Activated CD8-positive, alpha-beta memory T cell treated with anti-CD3 and anti-CD28 coated beads, Interleukin-2, amount 50 U/mL, for 1 hour (primary cell): ENCODE data around the gene EIPR1.
"Not testable (repeated sequence)": the region's sequence is repeated elsewhere in the genome, so short reads cannot be mapped to it uniquely, and the experiment has no call there.

Source experiments
- DNase-seq: peaks from one replicate; pipeline ENCODE4 v3.0.0-alpha.2; 2020; ENCODE audit errors: extremely low read depth

EIPR1 gene

GRCh38 chr2:3403587-3404334 lies 26.1 kb upstream of the EIPR1 start:
- no peak for DNase-seq

GRCh38 chr2:3399829-3400228 lies 22.2 kb upstream of the EIPR1 start:
- DNase-seq: no peak

DNA sequence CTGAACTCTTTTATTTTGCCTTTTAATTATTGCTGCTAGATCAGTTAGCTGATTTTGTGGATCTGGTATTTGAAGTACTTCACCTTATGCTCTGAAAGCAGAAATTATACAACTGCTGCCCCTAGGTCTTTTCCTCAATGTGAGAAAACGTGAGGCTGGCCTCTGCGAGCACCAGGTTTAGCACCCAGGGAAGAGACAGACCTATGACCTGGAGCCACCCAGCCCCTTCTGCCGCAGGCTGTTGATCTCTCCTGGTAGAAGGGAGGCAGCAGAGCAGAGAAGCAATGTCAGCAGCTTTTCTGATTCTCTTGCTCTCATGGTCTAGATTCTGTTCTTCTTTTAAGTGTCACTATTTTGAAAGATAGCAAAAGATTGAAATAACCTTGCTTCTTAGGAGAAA lies 21.8 kb upstream of the EIPR1 start:
- DNase-seq: no peak

DNA sequence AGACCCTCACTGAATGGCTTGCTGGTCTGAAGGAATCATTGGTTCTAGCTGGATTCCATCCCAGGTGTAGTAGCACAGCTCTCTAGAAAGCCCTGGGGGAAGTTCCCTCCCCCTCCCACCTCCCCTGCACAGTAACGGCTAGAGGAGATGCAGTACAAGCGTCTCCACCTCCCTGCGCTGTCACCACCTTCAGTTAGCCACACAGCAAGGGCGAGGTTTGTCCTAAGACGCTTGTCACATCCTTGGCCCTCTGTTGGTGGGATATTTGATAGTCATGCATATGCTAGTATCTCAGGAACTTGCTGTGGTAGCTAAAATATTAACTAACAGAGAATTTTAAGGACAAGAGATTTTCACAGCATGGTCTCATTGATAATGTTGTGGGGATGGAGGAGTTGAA lies 21.2 kb upstream of the EIPR1 start:
- no peak for DNase-seq

DNA sequence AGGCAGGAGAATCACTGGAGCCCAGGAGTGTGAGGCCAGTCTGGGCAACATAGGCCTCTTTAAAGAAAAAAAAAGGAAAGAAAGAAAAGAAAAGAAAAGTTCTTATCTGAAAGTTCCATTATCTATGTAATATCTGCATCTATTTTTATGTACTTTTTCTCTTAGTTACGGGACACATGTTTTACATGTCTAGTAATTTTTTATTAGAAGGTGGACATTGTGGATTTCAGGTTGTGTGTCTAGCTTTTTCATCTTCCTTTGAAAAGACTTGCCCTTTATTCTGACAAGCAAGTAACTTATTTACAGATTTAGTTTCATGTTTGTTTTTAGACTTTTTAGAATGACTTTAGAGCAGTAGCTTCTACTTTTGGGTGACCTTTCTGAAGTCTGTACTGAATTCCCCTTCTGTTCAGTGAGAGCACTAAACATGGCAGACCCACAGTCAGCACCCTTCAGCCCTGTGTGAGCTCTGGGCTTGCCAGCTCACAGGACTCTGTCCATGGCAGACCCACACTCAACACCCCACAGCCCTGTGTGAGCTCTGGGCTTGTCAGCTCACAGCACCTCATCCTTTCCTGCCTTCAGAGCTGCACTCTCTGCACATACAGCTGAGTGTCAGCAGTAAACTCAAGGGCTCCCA lies 19.4 kb upstream of the EIPR1 start:
- DNase-seq: no peak

DNA sequence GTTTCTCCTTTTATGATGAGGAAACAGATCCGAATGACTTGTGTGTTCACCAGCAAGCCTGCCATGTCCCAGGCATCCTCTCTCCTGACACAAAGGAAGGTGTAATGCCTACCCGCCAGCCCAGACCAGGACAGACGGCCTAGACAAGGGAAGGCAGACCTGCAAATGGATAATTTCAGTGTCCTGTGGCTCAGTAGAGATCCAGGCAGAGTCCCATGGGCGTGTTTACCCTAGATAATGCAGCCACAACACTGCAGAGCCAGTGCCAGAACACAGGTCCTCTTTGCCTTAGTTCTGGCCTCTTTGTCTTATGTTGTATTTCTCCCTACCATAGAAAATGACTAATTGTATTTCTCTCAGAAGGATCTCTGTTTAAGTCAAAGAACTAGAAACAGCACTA lies 14.6 kb upstream of the EIPR1 start:
- DNase-seq: no peak

DNA sequence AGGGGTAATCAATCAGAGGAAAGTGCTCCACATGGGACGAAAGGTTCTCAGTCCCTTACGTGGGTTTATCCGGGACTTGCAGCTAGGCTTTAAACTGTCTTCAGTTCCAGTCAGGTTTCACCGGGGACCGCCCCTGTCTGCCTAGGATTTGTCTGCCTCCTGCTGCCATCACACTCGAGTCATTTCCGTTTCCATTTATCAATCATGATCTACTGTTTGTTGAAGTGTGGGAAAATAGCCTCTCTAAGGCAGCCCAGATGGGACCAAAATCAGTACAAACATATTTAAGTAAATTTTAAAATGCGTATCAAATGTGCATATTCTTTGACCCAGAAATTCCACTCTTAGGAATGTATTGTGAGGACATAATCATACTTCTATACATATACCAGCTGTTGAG lies 12.4 kb upstream of the EIPR1 start:
- DNase-seq: no peak

DNA sequence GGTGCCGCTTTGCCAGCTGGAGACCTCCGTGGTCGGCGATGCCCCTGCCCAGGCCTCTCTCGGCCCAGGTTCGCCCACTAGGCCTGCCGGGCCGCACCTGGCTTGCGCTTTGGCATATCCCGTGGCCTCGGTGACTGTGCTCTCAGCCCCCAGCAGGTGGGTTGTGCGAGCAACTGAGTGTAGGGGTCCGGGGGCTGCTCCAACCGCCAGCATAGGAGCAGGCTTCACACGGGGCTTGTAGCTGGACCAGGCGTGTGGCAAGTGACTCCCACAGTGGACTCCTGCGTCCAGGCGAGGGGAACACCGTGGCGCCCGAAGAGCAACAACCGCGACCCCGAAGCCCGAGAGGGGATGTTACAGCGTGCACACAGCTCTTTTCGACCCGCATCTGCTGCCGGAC lies 11.6 kb upstream of the EIPR1 start:
- DNase-seq: no peak

DNA sequence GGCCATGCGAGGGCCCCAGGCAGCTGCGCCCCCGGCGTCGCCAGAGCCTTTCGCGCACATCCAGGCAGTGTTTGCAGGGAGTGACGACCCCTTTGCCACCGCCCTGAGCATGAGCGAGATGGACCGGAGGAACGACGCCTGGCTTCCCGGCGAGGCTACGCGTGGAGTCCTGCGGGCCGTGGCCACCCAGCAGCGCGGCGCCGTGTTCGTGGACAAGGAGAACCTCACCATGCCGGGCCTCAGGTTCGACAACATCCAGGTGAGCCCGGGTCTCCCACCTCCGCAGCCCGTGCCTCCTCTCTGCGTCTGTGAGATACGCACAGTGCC lies 10.8 kb upstream of the EIPR1 start:
- no peak for DNase-seq

GRCh38 chr2:3387644-3388411 lies 10.2 kb upstream of the EIPR1 start:
- no peak for DNase-seq

- DNase-seq: no peak
These were observed 9.4 kb upstream of the EIPR1 start for GRCh38 chr2:3387011-3387410.

DNA sequence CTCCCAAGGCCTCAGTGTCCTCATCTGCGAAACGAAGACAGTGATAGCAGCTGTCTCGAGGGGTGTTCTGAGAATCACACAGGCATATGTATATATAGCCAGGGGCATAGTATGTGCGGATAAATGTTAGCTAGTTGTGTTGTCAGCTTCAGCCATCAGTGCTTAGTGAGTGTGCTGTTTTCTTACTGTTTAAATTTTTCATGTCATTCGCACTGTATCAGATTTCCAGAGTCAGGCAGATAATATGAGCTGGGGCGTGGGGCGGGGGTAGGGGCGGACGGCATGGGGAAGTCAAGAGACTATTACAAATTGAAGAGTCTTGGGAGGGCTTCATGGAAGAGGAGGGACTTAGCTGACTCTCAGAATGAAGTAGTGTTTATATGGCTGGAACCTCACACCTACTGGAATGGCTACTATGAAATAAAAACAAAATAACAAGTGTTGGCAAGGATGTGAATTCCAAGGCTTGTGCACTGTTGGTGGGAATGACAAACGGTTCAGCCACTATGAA lies 8.9 kb upstream of the EIPR1 start:
- DNase-seq: no peak

- peak; percentile 76 for DNase-seq
These were observed 2.3 kb upstream of the EIPR1 start, which contains the start of gene TRAPPC12 for GRCh38 chr2:3379647-3380534. TSS of gene TRAPPC12 (plus strand) at chr2:3379694. CDS start at chr2:3387624, 7,930 bp downstream.

DNA sequence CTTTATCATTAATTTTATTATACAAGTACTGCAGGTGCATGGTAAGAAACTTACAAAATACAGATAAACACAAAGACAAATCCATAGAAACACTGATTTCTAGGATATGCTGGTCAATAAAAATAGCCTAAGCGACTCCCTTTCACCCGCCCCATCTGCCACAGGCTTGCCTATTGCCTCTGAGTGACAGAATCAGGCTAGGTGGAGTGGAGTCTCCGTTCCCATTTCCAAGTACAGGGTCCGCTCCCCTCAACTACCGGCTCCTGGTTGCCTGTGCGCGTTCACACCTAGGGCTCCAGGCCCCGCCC lies 1.7 kb upstream of the EIPR1 start:
- DNase-seq: no peak

DNA sequence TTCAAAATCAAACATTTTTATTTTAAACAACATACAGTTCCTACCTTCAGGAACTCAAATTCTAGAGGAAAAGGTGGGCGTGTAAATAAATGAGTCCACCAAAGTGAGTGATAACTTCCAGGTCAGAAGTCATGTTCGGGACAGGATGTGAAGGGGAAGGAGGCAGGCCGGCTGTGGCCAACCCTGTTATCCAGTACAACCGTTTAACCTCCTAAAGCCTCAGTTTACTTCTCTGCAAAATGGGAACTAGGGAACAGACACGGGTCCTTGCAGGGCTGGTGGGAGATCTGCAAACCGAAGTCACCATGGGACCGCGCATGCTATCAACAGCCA lies 373 bp downstream of the EIPR1 start:
- no peak for DNase-seq

- no peak for DNase-seq
These were observed 797 bp downstream of the EIPR1 start for GRCh38 chr2:3376821-3377220.

- DNase-seq: not testable (repeated sequence)
These were observed 8.1 kb downstream of the EIPR1 start for GRCh38 chr2:3369340-3370181.

- no peak for DNase-seq
These were observed 9.3 kb downstream of the EIPR1 start for GRCh38 chr2:3368261-3368722.

GRCh38 chr2:3365219-3365618 lies 12.4 kb downstream of the EIPR1 start:
- no peak for DNase-seq

DNA sequence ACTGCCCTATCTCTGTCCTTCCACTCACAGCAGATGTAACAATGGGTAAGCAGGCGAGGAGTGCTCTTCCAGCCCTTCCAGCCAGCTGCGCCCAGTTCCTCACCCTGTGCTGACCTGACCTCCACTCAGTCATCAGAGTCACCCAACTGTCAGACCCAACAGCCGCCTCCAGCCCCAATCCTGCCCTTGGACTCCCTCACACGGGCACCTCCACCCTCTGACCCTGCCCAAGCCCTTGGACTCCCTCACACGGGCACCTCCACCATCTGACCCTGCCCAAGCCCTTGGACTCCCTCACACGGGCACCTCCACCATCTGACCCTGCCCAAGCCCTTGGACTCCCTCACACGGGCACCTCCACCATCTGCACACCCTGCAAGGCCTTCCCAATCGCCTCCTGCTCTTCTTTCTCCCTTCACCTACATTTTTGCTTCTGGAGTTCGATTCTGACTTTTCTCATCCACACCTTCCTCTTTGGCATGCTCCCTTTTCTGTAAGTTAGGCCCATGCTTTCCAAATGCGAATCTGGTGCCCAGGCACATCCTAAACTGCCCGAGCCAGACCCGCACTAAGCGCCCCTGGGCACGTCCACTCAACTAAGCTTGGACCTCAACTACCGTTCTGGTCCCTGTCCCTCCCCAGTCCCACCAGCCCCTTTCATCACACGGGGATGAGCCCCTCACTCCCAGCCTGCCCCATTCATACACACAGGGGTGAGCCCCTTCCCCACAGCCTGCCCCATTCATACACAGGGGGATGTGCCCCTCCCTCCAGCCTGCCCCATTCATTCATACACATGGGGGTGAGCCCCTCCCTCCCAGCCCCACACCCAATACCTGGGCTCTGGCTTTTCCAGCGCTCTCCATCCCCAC lies 15.9 kb downstream of the EIPR1 start:
- DNase-seq: no peak
